GM18858 (cell line): ENCODE data around the gene CDH8.
"Not testable (repeated sequence)": the region's sequence is repeated elsewhere in the genome, so short reads cannot be mapped to it uniquely, and the experiment has no call there.

ENCODE experiments used
- ATAC-seq: cut with Tn5 transposase; IDR thresholded peaks from one replicate; pipeline ENCODE4 v1.9.1; 2021; ENCODE audit not compliant: unreplicated experiment

The CDH8 gene

GRCh38 chr16:61872778-61873119, 163.5 kb downstream of the CDH8 start:
- no peak for ATAC-seq

GRCh38 chr16:61871837-61872777, 164.1 kb downstream of the CDH8 start:
- no peak for ATAC-seq

GRCh38 chr16:61862221-61863155, 173.8 kb downstream of the CDH8 start:
- no peak for ATAC-seq

- ATAC-seq = no peak
Measured at GRCh38 chr16:61858988-61859387, 177.2 kb downstream of the CDH8 start.

- no peak for ATAC-seq
Measured at GRCh38 chr16:61842666-61843065, 193.6 kb downstream of the CDH8 start.

GRCh38 chr16:61836804-61837393, 199.3 kb downstream of the CDH8 start:
- ATAC-seq = no peak

GRCh38 chr16:61834082-61834481, 202.2 kb downstream of the CDH8 start:
- no peak for ATAC-seq

GRCh38 chr16:61831351-61831917, 204.8 kb downstream of the CDH8 start:
- no peak for ATAC-seq

GRCh38 chr16:61829631-61830030, 206.6 kb downstream of the CDH8 start:
- no peak for ATAC-seq

GRCh38 chr16:61823326-61823725, 212.9 kb downstream of the CDH8 start:
- no peak for ATAC-seq

- ATAC-seq = no peak
Measured at GRCh38 chr16:61820820-61821219, 215.4 kb downstream of the CDH8 start.

GRCh38 chr16:61820398-61820797, 215.8 kb downstream of the CDH8 start:
- ATAC-seq = no peak

GRCh38 chr16:61818850-61819249, 217.4 kb downstream of the CDH8 start:
- no peak for ATAC-seq

GRCh38 chr16:61817583-61818278, 218.5 kb downstream of the CDH8 start:
- ATAC-seq = no peak

GRCh38 chr16:61814726-61815347, 221.4 kb downstream of the CDH8 start:
- no peak for ATAC-seq

- no peak for ATAC-seq
Measured at GRCh38 chr16:61813339-61813738, 222.9 kb downstream of the CDH8 start.

GRCh38 chr16:61812251-61812650, 224.0 kb downstream of the CDH8 start:
- no peak for ATAC-seq

GRCh38 chr16:61807551-61807950, 228.7 kb downstream of the CDH8 start:
- ATAC-seq = no peak

GRCh38 chr16:61801217-61801616, 235.0 kb downstream of the CDH8 start:
- ATAC-seq = not testable (repeated sequence)

GRCh38 chr16:61798741-61799140, 237.5 kb downstream of the CDH8 start:
- ATAC-seq = no peak
